Measurements from ENCODE around the gene RNU4-1. TPM values are rescaled to one million over a fixed set of nuclear protein-coding genes. Genes with fewer than 3 reads are reported as not detected.
A peak's percentile ranks its signal among the peaks of the same experiment; 100 is the strongest.
"Not testable (repeated sequence)": the region's sequence is repeated elsewhere in the genome, so short reads cannot be mapped to it uniquely, and the experiment has no call there.

RNU4-1 gene
- total RNA-seq, 1 experiment from 2014 or later: under 0.01 TPM

DNA sequence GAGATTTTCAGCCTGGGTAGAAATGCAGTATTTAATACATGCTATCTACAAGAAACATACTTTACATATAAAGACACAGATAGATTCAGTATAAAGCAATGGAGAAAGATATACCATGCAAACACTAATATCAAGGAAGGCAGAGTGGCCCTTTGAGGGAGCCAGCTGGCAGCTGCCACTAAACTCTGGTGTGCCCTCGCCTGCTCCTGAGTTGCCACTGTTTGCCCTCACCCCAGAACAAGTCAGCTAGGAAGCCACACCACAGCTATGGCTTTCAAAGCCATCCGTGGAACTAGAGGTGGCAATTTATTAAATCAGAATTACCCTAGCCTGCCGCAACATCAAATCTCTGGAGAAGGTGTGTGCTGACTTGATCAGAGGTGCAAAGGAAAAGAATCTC lies 45.9 kb downstream of the RNU4-1 start:
- Histone ChIP-seq H3K27ac (ENCODE audit: low read length) (no peak overlapping the region), H3K9ac (ENCODE audit: low read length) (no peak overlapping the region), H3K9me2 (replicated peaks; ENCODE audit: insufficient read depth, low read length) (no peaks in the 10 kb centered on the region), H2AFZ (ENCODE audit: low read length) (no peak overlapping the region), H3K4me1 (ENCODE audit: low read length) (peaks cover 13% of the 10 kb centered on the region), H4K20me1 (ENCODE audit: insufficient read depth, low read depth, low read length) (peaks cover 19% of the 10 kb centered on the region; the same call in 1 of the 2 replicates), H3K4me2 (ENCODE audit: low read depth, low read length, poor library complexity, severe bottlenecking) (no peak overlapping the region), H3K79me2 (ENCODE audit: low read length) (no peaks in the 10 kb centered on the region), H3K36me3 (ENCODE audit: insufficient read depth, low read length) (no peaks in the 10 kb centered on the region), H3K27me3 (ENCODE audit: low read length) (no peaks in the 10 kb centered on the region), H3K4me3 (ENCODE audit: low read length) (no peak overlapping the region), H3K9me3 (ENCODE audit: low read length) (no peaks in the 10 kb centered on the region)
- DNase-seq: no peak

DNA sequence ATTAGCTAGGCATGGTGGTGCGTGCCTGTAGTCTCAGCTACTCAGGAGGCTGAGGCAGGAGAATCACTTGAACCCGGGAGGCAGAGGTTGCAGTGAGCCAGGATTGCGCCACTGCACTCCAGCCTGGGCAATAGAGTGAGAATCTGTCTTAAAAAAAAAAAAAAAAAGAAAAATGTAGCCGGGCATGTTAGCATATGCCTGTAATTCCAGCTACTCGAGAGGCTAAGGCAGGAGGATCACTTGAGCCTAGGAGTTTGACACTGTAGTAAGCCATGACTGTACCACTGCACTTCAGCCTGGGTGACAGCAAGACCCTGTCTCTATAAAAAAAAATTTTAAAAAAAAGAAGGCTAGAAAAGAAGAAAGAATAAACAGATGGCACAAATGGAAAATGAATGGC lies 46.3 kb downstream of the RNU4-1 start:
- not testable (repeated sequence) for H3K9me2 ChIP-seq (replicated peaks; ENCODE audit: insufficient read depth, low read length); H3K79me2 ChIP-seq (ENCODE audit: low read length); H3K27ac ChIP-seq (ENCODE audit: low read length); H3K9ac ChIP-seq (ENCODE audit: low read length); H3K36me3 ChIP-seq (ENCODE audit: insufficient read depth, low read length); H2AFZ ChIP-seq (ENCODE audit: low read length); H3K4me3 ChIP-seq (ENCODE audit: low read length); H3K27me3 ChIP-seq (ENCODE audit: low read length); H3K4me2 ChIP-seq (ENCODE audit: low read depth, low read length, poor library complexity, severe bottlenecking); DNase-seq; H3K9me3 ChIP-seq (ENCODE audit: low read length)
- Histone ChIP-seq H3K4me1 (ENCODE audit: low read length) (peaks cover 13% of the 10 kb centered on the region), H4K20me1 (ENCODE audit: insufficient read depth, low read depth, low read length) (peaks cover 19% of the 10 kb centered on the region; the same call in 1 of the 2 replicates)

Small RNA genes lying within 50 kb of the gene (small RNA-seq; reads per million reads assigned to genes)
- 2,377 reads per million, percentile 100 among the genes with 10 or more reads in this experiment for gene RNU4-1
- 587 reads per million, percentile 100 among the genes with 10 or more reads in this experiment for gene RNU4-2
- not detected for gene RNU6-1088P

Other genes with a start within 250 kb of the RNU4-1 start
- gene RAB35, start 176.5 kb downstream of the RNU4-1 start, total RNA-seq (2014; rRNA removed; shearing (Covaris generic); ENCODE audit: low replicate concordance): 18.9 and 29.4 TPM in 2 replicates
- gene GCN1, start 98.5 kb downstream of the RNU4-1 start, total RNA-seq (2014; rRNA removed; shearing (Covaris generic); ENCODE audit: low replicate concordance): 53.6 and 75.2 TPM in 2 replicates
- gene RPLP0, start 92.1 kb downstream of the RNU4-1 start, total RNA-seq (2014; rRNA removed; shearing (Covaris generic); ENCODE audit: low replicate concordance): 4,777 and 6,150 TPM in 2 replicates
- 1.9 and 2.5 TPM in 2 replicates for gene PXN, start 27.5 kb downstream of the RNU4-1 start, total RNA-seq (2014; rRNA removed; shearing (Covaris generic); ENCODE audit: low replicate concordance)
- gene RNU4-2, start 1.3 kb downstream of the RNU4-1 start, total RNA-seq (2014; rRNA removed; shearing (Covaris generic); ENCODE audit: low replicate concordance): under 0.01 TPM in 2 replicates
- 0.54 and 0.67 TPM in 2 replicates for gene SIRT4, start 9.1 kb upstream of the RNU4-1 start, total RNA-seq (2014; rRNA removed; shearing (Covaris generic); ENCODE audit: low replicate concordance)
- gene PLA2G1B, start 34.5 kb upstream of the RNU4-1 start, total RNA-seq (2014; rRNA removed; shearing (Covaris generic); ENCODE audit: low replicate concordance): not detected in 2 replicates
- not detected in 2 replicates for gene MSI1, start 75.9 kb upstream of the RNU4-1 start, total RNA-seq (2014; rRNA removed; shearing (Covaris generic); ENCODE audit: low replicate concordance)
- gene COX6A1, start 144.9 kb upstream of the RNU4-1 start, total RNA-seq (2014; rRNA removed; shearing (Covaris generic); ENCODE audit: low replicate concordance): 542 and 565 TPM in 2 replicates
- 15.6 and 26.1 TPM in 2 replicates for gene TRIAP1, start 153.1 kb upstream of the RNU4-1 start, total RNA-seq (2014; rRNA removed; shearing (Covaris generic); ENCODE audit: low replicate concordance)
- gene GATC, start 153.2 kb upstream of the RNU4-1 start, total RNA-seq (2014; rRNA removed; shearing (Covaris generic); ENCODE audit: low replicate concordance): 18.7 and 21.9 TPM in 2 replicates
- gene SRSF9, start 176.5 kb upstream of the RNU4-1 start, total RNA-seq (2014; rRNA removed; shearing (Covaris generic); ENCODE audit: low replicate concordance): 158 and 213 TPM in 2 replicates
- gene DYNLL1, start 202.9 kb upstream of the RNU4-1 start, total RNA-seq (2014; rRNA removed; shearing (Covaris generic); ENCODE audit: low replicate concordance): 237 and 308 TPM in 2 replicates
- 26.3 and 31.5 TPM in 2 replicates for gene COQ5, start 235.9 kb upstream of the RNU4-1 start, total RNA-seq (2014; rRNA removed; shearing (Covaris generic); ENCODE audit: low replicate concordance)
- 59.8 and 65.5 TPM in 2 replicates for gene RNF10, start 241.1 kb upstream of the RNU4-1 start, total RNA-seq (2014; rRNA removed; shearing (Covaris generic); ENCODE audit: low replicate concordance)

All from Karpas-422 (cell line).